Tibial artery (tissue), 4 donors: ENCODE results near the gene TBX3.

Experiments
- DNase-seq, 2 donors: peaks; one replicate each; pipeline ENCODE4 v3.0.0-alpha.2; 2019
- H3K27ac ChIP-seq, 2 donors: fragments of 200-600 bp; sonication (generic) in 1 of 2; 1 replicate in 1 of 2; 2 replicates in 1 of 2; pipeline ENCODE4 v1.5.1; 2018 to 2019; ENCODE audit warnings: mild to moderate bottlenecking in 1 of 2
- H3K27me3 ChIP-seq, 2 donors: fragments of 200-600 bp; sonication (generic) in 1 of 2; one replicate each; pipeline versions ENCODE4 v1.5.1 to v1.6.0; 2016 to 2019
- H3K36me3 ChIP-seq, 3 donors: fragments of 200-600 bp; sonication (generic) in 2 of 3; one replicate each; pipeline ENCODE4 v1.5.1; 2016 to 2019; ENCODE audit warnings: mild to moderate bottlenecking in 2 of 3
- H3K4me1 ChIP-seq, 4 donors: fragments of 200-600 bp; sonication (generic) in 2 of 4; 1 replicate in 3 of 4; 2 replicates in 1 of 4; pipeline ENCODE4 v1.5.1; 2016 to 2019
- H3K4me3 ChIP-seq, 2 donors: fragments of 200-600 bp; sonication (generic) in 1 of 2; 1 replicate in 1 of 2; 2 replicates in 1 of 2; pipeline ENCODE4 v1.5.1; 2018 to 2019; ENCODE audit warnings: mild to moderate bottlenecking in 2 of 2
- H3K9me3 ChIP-seq, 3 donors: fragments of 200-600 bp; sonication (generic) in 1 of 3; one replicate each; pipeline ENCODE4 v1.5.1; 2016 to 2019
- CTCF ChIP-seq, 2 experiments: fragments of 200-600 bp in 1 of 2; fragments of 450-650 bp in 1 of 2; IDR thresholded peaks; one replicate each; pipeline ENCODE4 v1.5.1; 2017 to 2019; ENCODE audit warnings: antibody characterized with exemption in 2 of 2, mild to moderate bottlenecking in 1 of 2, moderate library complexity in 1 of 2
- intact Hi-C: fragments of 100-400 bp; cut with DNase I; formaldehyde crosslinking; loops from one replicate; pipeline ENCODE4 v1.15.0; 2023; ENCODE audit warnings: low total_unique reads

The TBX3 gene

GRCh38 chr12:114686773-114687500 is 3.0 kb upstream of the TBX3 start:
- Histone ChIP-seq H3K36me3 (no peaks in the 10 kb centered on the region), H3K27me3 (peaks cover 0 to 46% of the 10 kb centered on the region in 2 donors), H3K4me3 (no peak overlapping the region), H3K9me3 (no peaks in the 10 kb centered on the region), H3K4me1 (peaks cover 0 to 27% (median 8%) of the 10 kb centered on the region in 4 donors), H3K27ac (no peak overlapping the region)
- no peak for TF ChIP-seq CTCF (IDR thresholded peaks at IDR 0.05)
- intact Hi-C loops, result no loop called here
- no peak for DNase-seq

- no peak for TF ChIP-seq CTCF (IDR thresholded peaks at IDR 0.05)
- H3K27ac ChIP-seq, result no peak overlapping the region
- H3K27me3 ChIP-seq, result peaks cover 0 to 41% of the 10 kb centered on the region in 2 donors
- H3K9me3 ChIP-seq, result no peaks in the 10 kb centered on the region
- intact Hi-C loops, result no loop called here
- DNase-seq, result no peak
- peaks cover 0 to 27% (median 8%) of the 10 kb centered on the region in 4 donors for H3K4me1 ChIP-seq
- no peak overlapping the region for H3K4me3 ChIP-seq
- H3K36me3 ChIP-seq, result no peaks in the 10 kb centered on the region
Observed at GRCh38 chr12:114686426-114686772, 2.4 kb upstream of the TBX3 start.

DNA sequence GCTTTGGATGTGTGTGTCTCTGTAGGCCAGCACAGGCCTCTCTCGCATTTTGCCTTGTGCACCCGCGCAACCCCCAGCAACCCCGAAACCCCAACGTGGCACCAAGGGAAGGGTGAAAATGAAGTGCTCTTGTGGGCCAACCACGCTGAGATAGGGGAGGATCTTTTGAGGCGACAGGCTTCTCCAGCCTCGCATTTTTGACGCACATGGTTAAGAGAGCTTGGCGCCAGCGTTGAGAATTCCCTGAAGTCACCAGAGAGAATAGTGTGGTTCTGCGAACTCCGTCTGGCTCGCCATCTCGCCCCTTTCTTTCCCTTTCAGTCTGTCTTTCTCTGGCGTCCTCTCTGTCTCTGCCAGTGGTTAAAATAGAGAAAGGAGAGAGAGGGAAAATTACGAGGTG is 1.9 kb upstream of the TBX3 start:
- H3K27me3 ChIP-seq, result peaks cover 0 to 35% of the 10 kb centered on the region in 2 donors

GRCh38 chr12:114685320-114685781 is 1.4 kb upstream of the TBX3 start:
- TF ChIP-seq CTCF (IDR thresholded peaks at IDR 0.05), result no peak
- H3K4me1 ChIP-seq, result peaks cover 0 to 27% (median 8%) of the 10 kb centered on the region in 4 donors
- intact Hi-C loops, result no loop called here
- no peak for DNase-seq
- H3K36me3 ChIP-seq, result no peaks in the 10 kb centered on the region
- peak overlapping the region; percentile 81 to 85 for H3K27ac ChIP-seq
- H3K9me3 ChIP-seq, result no peaks in the 10 kb centered on the region
- H3K4me3 ChIP-seq, result peak overlapping the region; percentile 58 to 74
- peaks cover 0 to 31% of the 10 kb centered on the region in 2 donors for H3K27me3 ChIP-seq

More for the DNA sequence above, 1.9 kb upstream of the TBX3 start:
- H3K9me3 ChIP-seq, result no peaks in the 10 kb centered on the region
- DNase-seq, result no peak
- peaks cover 0 to 27% (median 8%) of the 10 kb centered on the region in 4 donors for H3K4me1 ChIP-seq
- intact Hi-C loops, result no loop called here
- no peak overlapping the region for H3K27ac ChIP-seq
- TF ChIP-seq CTCF (IDR thresholded peaks at IDR 0.05), result no peak
- H3K36me3 ChIP-seq, result no peaks in the 10 kb centered on the region
- no peak overlapping the region for H3K4me3 ChIP-seq

- no peaks in the 10 kb centered on the region for H3K36me3 ChIP-seq
- peaks cover 0 to 27% (median 8%) of the 10 kb centered on the region in 4 donors for H3K4me1 ChIP-seq
- H3K9me3 ChIP-seq, result no peaks in the 10 kb centered on the region
- peaks cover 0 to 27% of the 10 kb centered on the region in 2 donors for H3K27me3 ChIP-seq
- intact Hi-C loops, result no loop called here
- no peak for TF ChIP-seq CTCF (IDR thresholded peaks at IDR 0.05)
- H3K27ac ChIP-seq, result peak overlapping the region; percentile 81 to 85
- H3K4me3 ChIP-seq, result peak overlapping the region; percentile 58 to 74
- DNase-seq, result no peak
Observed at GRCh38 chr12:114684870-114685273, 897 bp upstream of the TBX3 start.
